ENCODE data around the gene TBCD. TPM values are rescaled to one million over a fixed set of nuclear protein-coding genes. Genes with fewer than 3 reads are reported as not detected.
A peak's percentile ranks its signal among the peaks of the same experiment; 100 is the strongest.

TBCD gene
- polyA plus RNA-seq, 2 of the 4 experiments (the other 2 are of a cell fraction), result 33.5 to 49.1 TPM

GRCh38 chr17:82851381-82851780 is 99.5 kb downstream of the TBCD start (continued):
- TF ChIP-seq REST (IDR thresholded peaks at IDR 0.05) (no peak), EHF (CRISPR knock-in tag; IDR thresholded peaks at IDR 0.05) (no peak), FOSL2 (IDR thresholded peaks at IDR 0.05) (no peak), FOSL2 (CRISPR knock-in tag; IDR thresholded peaks at IDR 0.05) (no peak), MAX (IDR thresholded peaks at IDR 0.05) (no peak), RAD21 (conservative IDR thresholded peaks at IDR 0.05 in 1 of 2, IDR thresholded peaks at IDR 0.05 in 1 of 2) (no peak), EP300 (IDR thresholded peaks at IDR 0.05) (no peak), ZNF302 (CRISPR knock-in tag; IDR thresholded peaks at IDR 0.05) (no peak), HOXA7 (CRISPR knock-in tag; IDR thresholded peaks at IDR 0.05) (no peak), POLR2AphosphoS2 (conservative IDR thresholded peaks at IDR 0.05; ENCODE audit: low read length) (no peak), KDM5A (IDR thresholded peaks at IDR 0.05) (no peak), SREBF2 (IDR thresholded peaks at IDR 0.05) (no peak)

- H3K27ac ChIP-seq, result no peak overlapping the region
- FAIRE-seq, result no peak
- WGBS (ENCODE audit: missing lambda C conversion rate), result 97% methylated on average over 11 of the region's 11 CpGs
- TF ChIP-seq MAFK (IDR thresholded peaks at IDR 0.05; ENCODE audit: partially characterized antibody), result peak; percentile 8
- no peak for TF ChIP-seq SMC3 (IDR thresholded peaks at IDR 0.05)
- no peak for ATAC-seq
- H3K4me1 ChIP-seq, result no peaks in the 10 kb centered on the region
- H3K4me2 ChIP-seq, result no peak overlapping the region
- POLR2A ChIA-PET, result no interaction called here
- H3K9me3 ChIP-seq, result no peaks in the 10 kb centered on the region
- CTCF ChIA-PET, result interaction anchor here (0.9 to 2.1 kb wide), 3 partner anchors 8 to 10 kb away, joined by 3 to 10 read pairs (median 6); no protein-coding TSS in a partner anchor
- DNase-seq (ENCODE audit: low read depth in 1 of 2, low spot score in 1 of 2), result no peak
- no peak overlapping the region for H3K4me3 ChIP-seq
Measured at GRCh38 chr17:82854226-82854625, 102.4 kb downstream of the TBCD start.

GRCh38 chr17:82856361-82856760 is 104.5 kb downstream of the TBCD start:
- no peak for TF ChIP-seq KDM5A (IDR thresholded peaks at IDR 0.05)
- TF ChIP-seq CBX8 (IDR thresholded peaks at IDR 0.05), result no peak
- TF ChIP-seq ZC3H11A (IDR thresholded peaks at IDR 0.05), result no peak
- TF ChIP-seq SMC3 (IDR thresholded peaks at IDR 0.05), result no peak
- no peak for TF ChIP-seq EP300 (IDR thresholded peaks at IDR 0.05)
- no peak for TF ChIP-seq SREBF2 (IDR thresholded peaks at IDR 0.05)
- TF ChIP-seq RNF2 (IDR thresholded peaks at IDR 0.05; ENCODE audit: borderline replicate concordance, low read depth), result no peak
- TF ChIP-seq, protein P1, sequence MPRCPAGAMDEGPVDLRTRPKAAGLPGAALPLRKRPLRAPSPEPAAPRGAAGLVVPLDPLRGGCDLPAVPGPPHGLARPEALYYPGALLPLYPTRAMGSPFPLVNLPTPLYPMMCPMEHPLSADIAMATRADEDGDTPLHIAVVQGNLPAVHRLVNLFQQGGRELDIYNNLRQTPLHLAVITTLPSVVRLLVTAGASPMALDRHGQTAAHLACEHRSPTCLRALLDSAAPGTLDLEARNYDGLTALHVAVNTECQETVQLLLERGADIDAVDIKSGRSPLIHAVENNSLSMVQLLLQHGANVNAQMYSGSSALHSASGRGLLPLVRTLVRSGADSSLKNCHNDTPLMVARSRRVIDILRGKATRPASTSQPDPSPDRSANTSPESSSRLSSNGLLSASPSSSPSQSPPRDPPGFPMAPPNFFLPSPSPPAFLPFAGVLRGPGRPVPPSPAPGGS (IDR thresholded peaks at IDR 0.05), result no peak
- no peak for TF ChIP-seq CEBPB (IDR thresholded peaks at IDR 0.05)
- no peak for TF ChIP-seq EHF (CRISPR knock-in tag; IDR thresholded peaks at IDR 0.05)
- 89% methylated on average over 15 of the region's 15 CpGs for WGBS (ENCODE audit: missing lambda C conversion rate)
- DNase-seq (ENCODE audit: low read depth in 1 of 2, low spot score in 1 of 2) (no peak), FAIRE-seq (no peak), ATAC-seq (no peak)
- ChIA-PET CTCF (interaction anchor here (0.7 kb wide), 1 partner anchor 10 kb away, joined by 3 read pairs; no protein-coding TSS in a partner anchor), POLR2A (no interaction called here)
- Histone ChIP-seq H3K27ac (no peak overlapping the region), H3K9me3 (no peaks in the 10 kb centered on the region), H3K4me2 (no peak overlapping the region), H3K4me3 (no peak overlapping the region), H3K4me1 (peaks cover 10% of the 10 kb centered on the region; the same call in 2 of the 3 replicates)
